A673 (cell line): ENCODE measurements around the gene PDE12.

ENCODE experiments used
- EZH2 ChIP-seq: fragments of 200-600 bp; sonication (generic); IDR thresholded peaks from 2 replicates; pipeline ENCODE4 v1.6.1; 2017; ENCODE audit warnings: borderline replicate concordance, low read depth, mild to moderate bottlenecking, mixed read lengths, antibody characterized with exemption, low read length; ENCODE audit not compliant: poor library complexity, severe bottlenecking
- TF ChIP-seq, protein P1 (sequence below): fragments of 300-800, 200-600 bp; sonication (generic); conservative IDR thresholded peaks from 2 replicates; pipeline ENCODE4 v1.5.1; 2017; ENCODE audit warnings: low read depth, mild to moderate bottlenecking, antibody characterized with exemption, low read length, moderate library complexity, mixed read lengths

DNA sequence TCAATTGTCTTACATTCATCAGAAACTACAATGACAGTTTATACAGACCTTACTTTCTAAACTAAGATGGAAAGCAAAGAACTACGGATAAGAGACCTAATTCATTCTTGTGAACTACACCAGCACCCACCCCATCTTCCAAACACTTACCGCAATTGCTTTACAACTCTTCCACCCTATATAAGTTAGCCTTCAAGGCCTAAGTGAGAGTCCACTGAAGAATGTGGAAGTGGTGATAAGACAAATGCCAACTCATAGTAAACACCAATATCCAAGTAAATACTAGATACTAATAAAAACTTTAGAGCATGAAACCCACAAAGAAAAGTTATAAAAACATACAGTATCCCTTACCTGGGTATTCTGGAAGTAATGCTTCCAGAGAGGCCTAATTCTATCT is 27.5 kb downstream of the PDE12 start:
- TF ChIP-seq, protein P1, sequence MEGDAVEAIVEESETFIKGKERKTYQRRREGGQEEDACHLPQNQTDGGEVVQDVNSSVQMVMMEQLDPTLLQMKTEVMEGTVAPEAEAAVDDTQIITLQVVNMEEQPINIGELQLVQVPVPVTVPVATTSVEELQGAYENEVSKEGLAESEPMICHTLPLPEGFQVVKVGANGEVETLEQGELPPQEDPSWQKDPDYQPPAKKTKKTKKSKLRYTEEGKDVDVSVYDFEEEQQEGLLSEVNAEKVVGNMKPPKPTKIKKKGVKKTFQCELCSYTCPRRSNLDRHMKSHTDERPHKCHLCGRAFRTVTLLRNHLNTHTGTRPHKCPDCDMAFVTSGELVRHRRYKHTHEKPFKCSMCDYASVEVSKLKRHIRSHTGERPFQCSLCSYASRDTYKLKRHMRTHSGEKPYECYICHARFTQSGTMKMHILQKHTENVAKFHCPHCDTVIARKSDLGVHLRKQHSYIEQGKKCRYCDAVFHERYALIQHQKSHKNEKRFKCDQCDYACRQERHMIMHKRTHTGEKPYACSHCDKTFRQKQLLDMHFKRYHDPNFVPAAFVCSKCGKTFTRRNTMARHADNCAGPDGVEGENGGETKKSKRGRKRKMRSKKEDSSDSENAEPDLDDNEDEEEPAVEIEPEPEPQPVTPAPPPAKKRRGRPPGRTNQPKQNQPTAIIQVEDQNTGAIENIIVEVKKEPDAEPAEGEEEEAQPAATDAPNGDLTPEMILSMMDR = no peak
- no peak for TF ChIP-seq EZH2
